GM19372 (cell line): ENCODE results near the gene FKRP.
A peak's percentile ranks its signal among the peaks of the same experiment; 100 is the strongest.
"Not testable (repeated sequence)": the region's sequence is repeated elsewhere in the genome, so short reads cannot be mapped to it uniquely, and the experiment has no call there.

Experiments
- ATAC-seq: cut with Tn5 transposase; IDR thresholded peaks from one replicate; pipeline ENCODE4 v1.9.1; 2021; ENCODE audit warnings: mild to moderate bottlenecking, low read depth, moderate library complexity; ENCODE audit not compliant: unreplicated experiment

FKRP gene, protein sequence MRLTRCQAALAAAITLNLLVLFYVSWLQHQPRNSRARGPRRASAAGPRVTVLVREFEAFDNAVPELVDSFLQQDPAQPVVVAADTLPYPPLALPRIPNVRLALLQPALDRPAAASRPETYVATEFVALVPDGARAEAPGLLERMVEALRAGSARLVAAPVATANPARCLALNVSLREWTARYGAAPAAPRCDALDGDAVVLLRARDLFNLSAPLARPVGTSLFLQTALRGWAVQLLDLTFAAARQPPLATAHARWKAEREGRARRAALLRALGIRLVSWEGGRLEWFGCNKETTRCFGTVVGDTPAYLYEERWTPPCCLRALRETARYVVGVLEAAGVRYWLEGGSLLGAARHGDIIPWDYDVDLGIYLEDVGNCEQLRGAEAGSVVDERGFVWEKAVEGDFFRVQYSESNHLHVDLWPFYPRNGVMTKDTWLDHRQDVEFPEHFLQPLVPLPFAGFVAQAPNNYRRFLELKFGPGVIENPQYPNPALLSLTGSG

DNA sequence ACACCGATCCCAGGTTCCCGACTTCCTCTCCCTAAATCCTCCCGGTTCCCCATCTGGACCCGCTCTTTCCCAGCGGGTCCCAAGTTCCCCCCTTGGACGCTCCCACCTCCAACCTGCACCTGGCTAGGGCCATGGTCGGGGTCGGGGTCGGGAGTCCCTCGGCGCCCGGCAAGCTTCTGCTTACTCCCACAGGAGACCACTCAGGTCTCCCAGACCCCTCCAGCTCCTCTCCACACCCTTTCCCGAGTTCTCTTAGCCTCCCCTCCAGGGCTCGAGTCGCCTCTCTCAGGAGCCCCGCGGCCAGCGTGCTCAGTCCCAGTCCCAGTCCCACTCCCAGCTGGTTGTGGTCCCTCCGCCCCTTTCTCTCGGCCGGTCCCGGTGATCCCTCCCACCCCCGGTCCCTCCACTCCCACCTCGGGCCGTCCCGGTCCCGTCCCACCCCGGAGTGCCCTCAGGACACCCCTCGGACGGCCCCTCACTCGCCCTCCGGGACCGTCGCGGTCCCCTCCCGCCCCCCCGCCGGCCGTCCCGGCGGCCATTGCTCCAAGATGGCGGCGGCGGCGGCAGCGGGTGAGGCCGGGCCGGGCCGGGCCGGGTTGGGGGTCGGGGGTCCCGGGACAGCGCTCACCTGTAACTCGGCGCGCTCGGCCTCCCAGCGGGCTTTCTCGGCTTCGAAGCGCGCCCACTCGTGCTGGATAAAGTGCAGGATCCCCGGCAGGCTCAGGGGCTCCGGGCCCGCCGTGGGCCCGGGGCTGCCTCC lies at the start of gene FKRP:
Gene FKRP (plus strand): TSS at position 537 of the 760 bp plus-strand sequence. CDS start 9,394 bp downstream, outside the sequence.
- ATAC-seq, result peak; percentile 35

DNA sequence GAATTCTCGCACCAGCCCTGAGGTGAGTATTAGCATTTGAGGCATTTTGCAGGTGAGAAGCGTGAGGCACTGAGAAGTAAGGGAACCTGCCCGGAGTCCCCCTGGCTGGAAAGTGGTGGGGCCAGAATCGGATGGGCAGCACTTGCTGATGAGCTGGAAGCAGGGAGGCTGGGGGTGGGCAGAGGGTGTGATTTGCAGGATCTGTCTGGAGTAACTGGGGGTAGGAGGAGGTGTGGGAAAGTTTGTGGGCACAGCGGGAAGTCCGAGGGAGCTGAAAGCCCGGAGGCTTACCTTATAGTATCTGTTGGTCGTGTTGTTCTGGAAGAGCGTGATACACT lies 49.0 kb upstream of the FKRP start:
- ATAC-seq, result no peak

DNA sequence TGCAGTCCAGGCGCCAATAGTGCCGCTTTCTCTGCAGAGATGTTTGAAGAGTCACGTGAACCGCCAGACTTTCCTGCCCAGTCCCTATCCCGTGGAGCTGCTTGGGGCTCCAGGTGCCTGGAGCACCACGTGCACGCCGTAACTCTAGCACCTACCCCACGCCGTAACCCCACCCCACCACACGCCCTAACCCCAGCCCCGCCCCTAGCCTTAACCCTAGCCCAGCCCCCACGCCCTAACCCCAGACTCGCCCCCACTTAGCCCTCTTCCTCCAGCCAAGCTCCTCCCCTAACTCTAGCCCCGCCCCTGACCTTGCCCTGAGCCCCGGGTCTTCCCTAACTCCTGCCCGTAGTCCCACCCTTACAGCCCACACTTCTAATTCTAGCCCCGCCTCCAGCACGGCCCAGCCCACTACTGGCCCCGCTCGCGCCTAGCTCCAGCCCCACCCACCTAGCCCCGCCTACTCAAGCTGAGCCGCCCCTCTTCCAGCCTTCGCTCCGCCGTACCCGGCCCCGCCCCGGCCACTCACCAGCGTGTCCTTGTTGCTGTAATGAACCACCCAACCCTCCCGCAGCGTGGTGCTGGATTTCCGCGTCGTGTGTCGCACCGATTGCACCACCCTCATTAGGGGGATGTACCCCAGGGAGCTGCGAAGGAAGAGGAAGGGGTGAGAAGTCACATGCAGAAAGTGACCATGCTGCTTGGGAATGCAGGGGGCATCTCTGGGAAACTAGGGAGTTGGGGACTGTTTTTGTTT lies 48.5 kb upstream of the FKRP start:
- ATAC-seq, result no peak

DNA sequence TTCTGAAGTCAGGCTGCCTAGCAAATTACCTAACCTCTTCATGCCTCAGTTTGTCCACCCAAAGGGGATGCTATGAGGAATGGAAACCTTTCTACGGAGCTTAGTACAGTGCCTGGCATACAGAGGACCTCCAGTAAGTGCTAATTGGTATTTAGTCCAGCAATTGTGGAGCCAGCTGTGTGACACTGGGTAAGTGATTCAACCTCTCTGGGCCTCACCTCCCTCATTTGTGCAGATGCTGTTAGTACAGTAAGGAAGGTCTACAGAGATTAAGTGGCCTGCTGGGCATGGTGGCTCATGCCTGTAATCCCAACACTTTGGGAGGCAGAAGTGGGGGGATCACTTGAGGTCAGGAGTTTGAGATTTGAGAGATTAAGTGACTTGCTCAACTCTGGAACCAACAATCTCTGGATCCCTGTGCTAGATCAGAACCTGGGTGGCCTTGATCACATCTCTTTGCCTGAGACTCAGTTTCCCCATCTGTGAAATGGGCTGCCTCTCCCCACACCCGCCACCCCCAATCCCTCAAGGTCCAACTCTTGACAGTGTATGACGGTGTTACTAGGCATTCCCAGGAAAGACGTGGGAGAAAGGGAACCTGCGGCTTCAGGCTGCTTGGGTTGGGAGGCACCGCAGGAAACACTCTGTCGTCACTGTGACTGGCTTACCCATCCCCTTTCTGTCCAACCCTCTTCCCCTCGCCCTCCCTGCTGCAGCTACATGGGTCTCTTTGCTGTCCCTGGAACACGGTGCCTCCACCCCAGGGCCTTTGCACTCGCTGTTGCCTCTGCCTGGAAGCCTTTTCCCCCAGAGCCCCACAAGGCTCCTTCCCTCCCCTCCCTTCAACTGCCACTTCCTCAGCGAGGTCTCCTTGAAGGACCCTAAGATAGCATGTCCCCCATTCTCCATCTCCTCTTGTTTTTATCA lies 47.2 kb upstream of the FKRP start:
- ATAC-seq, result no peak

DNA sequence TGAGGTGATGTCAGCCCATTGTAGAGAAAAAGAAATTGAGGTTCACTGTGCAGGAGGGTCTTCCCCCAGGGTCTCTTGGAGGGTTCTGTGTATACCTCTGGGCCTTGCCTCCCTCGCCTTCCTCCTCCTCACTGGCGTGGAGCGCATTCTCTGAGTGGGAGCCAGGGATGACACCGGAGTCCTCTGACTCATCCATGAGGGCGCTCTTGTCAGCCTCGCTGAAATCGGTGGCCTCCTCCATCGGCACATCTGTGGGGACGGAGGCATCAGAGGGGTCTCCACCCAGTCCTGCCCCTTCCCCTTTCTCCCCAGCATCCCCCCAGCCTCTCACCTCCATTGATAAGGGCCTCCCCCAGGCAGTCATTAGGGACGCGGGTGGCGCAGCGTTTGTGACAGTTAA lies 45.2 kb upstream of the FKRP start:
- ATAC-seq, result no peak

DNA sequence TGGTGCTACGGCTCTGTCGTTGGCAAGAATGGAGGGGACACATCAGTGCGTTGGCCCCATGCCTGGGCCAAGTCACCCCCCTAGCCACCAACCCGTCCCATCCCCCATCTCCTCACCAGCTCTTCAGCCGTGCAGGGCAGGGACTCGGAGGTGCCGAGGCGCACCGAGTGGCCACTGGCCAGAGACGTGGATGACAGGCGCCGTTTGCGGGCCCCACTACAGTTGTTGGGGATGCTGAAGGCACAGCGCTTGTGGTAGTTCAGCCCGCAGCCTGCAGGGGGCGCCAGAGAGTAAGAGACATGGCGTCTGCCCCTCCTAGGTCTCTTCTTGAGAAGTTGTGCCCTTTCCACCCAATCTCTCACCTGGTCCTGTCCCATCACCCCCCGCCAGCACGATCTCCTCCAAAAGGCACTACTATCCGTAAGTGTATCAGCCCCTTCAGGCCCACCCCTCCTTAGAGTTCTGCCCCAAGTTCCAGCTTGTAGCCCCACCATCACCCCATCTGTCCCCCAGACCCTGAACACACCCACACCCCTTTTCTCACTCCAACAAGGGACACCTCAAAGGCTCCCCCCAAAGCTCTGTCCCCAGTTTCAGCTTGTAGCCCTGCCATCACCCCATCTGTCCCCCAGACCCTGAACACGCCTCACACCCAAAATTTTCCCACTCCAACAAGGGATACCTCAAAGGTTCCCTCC lies 41.3 kb upstream of the FKRP start:
- no peak for ATAC-seq

DNA sequence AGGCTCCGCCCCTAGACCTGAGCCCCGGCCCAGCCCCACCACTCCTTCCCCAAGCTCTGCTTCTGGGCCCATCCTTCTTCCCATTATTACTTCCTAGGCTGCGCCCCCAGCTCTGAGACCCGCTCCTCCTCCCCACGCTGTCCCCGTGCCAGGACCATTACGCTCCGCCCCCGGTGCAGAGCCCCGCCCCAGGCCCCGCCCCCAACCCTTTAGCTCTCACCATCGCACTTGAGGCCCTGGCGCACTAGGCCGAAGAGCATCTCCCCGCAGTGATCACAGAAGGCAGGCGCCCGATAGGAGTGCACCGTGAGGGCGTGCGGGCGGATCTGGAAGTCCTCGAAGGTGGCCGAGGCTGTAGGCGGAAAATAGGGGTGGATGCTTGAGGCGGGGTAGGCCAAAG lies 35.2 kb upstream of the FKRP start:
- no peak for ATAC-seq

DNA sequence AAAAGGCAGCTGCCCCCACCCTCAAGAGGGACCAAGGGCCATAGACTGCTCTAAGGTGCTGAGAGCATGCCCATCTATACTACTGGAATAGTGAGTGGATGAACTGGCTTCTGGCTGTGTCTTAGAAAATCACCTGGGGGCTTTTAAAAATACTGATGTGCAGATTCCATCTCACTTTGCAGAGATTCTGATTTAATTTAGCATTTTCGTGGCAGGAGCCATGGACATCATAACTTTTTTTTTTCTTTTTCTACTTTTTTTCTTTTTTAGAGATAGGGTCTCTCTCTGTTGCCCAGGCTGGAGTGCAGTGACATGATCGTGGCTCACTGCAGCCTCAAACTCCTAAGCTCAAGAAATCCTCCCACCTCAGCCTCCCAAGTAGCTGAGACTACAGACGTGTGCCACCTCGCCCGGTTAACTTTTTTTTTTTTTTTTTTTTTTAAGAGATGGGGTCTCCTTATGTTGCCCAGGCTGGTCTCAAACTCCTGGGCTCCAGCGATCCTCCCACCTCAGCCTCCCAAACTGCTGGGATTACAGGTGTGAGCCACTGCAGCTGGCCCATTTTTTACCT lies 33.0 kb upstream of the FKRP start:
- not testable (repeated sequence) for ATAC-seq

DNA sequence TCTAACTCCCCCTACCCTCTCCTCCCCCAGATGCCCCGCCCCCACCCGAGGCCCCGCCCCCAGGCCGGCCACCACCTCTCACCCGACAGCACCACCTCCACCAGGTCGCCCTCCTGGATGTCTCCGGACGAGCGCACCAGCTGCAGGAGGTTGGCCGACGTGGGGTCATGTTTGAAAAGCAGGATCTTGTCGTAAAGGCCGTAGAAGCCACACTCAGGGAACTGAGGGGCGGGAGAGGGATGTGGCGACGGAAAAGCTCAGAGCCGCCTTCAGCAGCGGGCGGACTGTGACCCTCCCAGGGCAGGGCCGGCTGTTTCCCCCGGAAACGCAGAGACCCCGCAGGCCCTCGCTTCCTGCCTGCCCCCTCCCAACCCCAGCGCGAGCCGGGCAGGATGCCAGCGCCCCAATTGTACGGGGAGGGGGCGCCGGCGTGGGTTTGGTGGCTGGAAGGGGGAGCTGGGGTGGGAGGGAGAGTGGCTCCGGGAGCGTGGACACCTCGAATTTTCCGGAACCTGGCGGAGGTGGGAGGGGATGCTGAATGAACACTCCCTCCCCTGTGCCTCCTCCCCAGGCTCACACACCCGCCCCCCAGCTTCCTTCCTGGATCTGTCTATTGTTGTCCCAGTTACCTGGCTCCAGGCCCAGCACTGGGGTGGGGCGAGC lies 31.9 kb upstream of the FKRP start:
- no peak for ATAC-seq

DNA sequence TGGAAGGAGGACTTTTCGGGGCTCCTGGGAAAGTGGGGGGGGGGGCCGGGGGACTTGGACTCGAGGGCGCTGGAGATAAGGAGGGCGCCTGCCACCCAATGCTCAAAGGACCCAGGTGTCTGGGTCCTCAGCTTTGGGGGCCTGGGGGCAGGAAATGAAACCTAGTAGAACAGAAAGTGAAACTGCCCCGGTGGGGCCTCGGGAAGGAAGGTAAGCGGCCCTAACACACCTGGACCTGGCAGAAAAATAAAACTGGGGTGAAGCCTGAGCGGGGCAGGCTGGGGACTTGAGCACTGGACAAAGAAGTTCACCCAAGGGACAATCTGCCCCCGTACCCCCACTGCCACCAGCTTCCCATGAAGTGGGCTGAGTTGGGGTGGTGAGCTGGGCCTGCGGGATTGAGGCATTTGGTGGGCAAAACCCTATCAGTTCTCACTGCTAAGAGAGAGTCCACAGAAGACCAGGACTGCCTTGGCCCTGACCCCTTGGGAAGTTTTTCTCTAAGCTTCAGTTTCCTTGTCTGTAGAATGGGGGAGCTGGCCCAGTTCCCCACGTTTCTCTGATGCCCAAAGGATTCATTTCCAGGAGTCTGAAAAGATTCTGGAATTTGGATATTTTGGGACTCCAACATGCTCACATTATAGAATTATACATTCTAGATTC lies 31.3 kb upstream of the FKRP start:
- ATAC-seq, result peak; percentile 33

DNA sequence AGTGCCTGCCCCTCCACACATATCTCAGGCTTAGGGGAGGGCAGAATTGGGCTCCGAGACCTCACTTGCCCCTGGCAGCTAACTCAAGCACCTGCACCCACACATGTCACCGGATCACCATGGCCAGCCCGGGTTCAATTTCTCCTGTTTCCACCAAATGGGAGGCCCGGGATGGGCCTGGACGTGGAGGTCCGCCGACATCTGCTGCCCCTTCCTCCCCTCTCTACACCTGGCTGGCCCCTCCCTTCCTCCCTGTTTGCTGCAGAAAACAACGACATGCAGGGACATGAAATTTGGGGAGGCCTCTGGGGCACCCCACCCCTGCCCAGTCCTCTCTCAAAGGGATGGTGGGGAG lies 30.3 kb upstream of the FKRP start:
- ATAC-seq, result no peak

DNA sequence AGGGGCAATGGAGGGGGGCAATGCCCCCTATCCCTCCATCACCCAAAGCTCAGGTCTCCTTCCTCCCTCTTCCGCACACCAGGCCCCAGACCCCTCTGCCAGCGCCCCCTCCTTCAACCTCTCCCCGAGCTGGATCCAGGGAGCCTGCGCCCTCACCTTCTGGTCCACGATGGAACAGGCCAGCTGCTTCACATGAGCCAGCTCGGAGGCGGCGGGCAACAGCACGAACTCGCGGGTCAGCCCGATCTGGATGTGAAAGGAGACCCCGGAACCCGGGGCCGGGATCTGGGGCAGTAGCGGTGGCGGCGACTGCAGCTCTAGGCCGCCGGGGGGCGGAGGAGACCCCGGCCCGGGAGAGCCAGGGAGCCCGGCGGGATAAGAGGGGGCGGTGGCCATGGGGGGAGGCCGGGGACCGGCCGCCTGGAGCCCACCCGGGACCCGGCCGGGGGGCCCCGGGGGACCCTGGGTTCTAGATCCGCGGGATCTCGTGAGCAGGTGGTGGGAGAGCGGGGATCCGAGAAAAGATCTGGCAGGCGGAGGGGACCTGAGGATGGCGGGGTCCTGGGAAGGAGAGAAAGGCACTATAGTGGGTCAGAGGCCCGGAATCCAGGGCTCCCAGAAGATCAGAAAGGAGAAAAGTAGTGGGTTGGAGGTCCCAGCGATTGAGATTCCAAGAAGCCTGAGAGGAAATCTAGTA lies 29.7 kb upstream of the FKRP start:
- no peak for ATAC-seq

DNA sequence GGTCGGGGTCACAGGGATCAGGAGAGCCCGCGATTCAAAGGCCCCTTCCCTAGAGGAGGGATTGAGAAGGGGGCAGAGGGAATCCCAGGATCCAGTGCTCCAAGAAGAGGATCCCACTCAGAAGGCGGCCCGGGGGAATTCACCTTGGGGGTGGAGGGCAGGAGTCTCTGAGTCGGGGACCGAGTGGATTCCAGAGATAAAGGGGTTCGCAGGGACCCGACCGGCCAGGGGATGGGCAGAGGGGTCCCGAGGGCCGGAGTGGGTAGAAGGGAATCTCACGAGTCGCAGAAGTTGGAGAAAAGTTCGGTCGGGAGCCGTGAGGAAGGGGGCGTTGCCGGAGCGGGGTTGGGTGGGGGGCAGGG lies 29.2 kb upstream of the FKRP start:
- no peak for ATAC-seq

DNA sequence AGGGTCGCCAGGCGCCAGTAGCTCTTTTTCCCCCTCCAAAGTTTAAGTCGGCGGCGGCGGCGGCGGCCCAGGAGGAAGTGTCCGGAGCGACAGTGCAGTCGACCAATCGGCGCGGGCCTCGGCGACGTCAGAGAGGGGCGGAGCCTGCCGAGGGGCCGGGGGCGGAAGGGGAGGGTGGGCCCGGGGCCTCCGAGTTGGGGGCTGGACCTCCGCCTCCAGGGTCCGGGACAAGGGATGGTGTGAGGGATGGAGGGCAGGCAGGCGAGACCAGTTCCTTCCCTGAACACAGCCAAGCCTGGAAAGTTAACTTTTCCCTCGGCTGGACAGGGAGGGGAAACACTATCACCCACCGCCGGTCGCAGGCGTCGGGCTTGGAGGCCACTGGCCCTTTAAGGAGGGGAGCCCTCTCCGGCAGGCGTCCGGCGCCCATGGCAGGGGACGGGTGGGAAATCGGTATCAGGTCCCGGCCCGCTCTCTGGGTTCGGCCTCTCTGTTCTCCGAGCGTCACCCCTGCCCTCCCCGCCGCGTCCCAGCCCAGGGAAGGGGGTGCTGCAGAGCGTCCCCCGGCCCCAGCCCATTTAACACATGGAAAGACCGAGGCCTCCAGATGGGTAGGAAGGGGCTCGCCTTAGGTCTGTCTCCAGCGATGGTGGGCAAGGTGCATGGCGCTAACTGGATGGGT lies 28.7 kb upstream of the FKRP start, which contains the start of gene PRKD2:
Gene PRKD2 (minus strand): TSS at position 81 of the 682 bp plus-strand sequence. CDS start 744 bp downstream, outside the sequence.
- ATAC-seq, result peak; percentile 38

DNA sequence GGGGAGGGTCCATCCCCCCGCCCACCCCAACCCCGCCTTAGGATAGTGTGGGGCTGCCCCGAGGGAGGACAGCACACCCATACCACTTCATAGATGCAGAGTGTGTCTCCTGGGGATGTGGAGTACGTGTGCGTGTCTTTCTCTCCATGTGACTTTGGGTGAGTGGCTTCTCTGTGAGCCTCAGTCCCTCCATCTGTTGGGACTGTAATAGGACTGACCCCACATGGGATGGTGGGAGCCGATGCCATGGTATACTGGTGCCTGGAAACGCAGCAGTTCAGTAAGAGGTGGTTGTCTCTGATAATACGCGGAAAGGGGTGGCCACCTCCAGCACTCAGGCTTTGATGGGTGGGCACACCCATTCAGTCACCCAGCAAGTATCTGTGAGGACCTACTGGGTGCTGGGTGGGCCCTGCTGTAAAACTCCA lies 28.1 kb upstream of the FKRP start:
- ATAC-seq, result no peak

DNA sequence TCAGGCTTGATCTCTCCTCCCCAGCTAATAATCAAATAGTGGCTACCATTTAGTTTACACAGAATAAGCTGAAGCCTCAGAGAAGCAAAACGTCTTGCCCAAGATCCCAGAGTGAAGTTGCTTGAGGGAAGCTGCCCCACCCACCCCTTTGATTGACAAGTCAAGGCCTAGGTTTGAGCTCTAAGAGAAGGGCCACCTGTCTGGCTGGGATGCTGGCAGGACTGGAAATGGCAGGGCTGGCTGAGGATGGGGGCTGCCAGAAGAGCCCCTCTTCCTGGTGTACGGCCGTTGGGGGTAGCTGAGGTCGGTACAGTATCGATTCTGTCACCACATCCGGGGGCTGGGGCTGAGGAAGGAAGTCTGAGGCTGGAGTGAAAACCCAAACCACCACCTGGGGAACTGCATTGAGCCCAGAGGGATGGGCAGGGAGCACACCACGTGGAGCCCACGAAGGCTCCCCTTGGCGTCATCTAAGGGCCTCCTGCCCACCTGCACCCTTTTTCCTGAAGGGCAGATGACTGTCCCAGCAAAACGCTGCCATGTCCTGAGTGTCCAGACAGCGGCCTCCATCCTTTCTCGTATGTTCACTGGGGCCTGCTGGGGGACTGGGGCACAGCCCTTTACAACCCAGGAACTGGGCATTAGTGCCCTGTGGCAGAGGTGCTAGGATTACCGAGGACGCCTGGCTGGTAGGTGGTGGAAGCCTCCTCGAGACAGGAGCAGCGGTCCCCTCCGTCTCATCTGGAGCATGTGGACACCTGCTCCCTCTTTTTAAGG lies 27.5 kb upstream of the FKRP start:
- no peak for ATAC-seq
